Epidermal melanocyte (primary cell): ENCODE data around the gene BANF1.
"Not testable (repeated sequence)": the region's sequence is repeated elsewhere in the genome, so short reads cannot be mapped to it uniquely, and the experiment has no call there.

Experiments used
- DNase-seq: peaks from one replicate; pipeline ENCODE4 v3.0.0; 2011; ENCODE audit warnings: low spot score; ENCODE audit not compliant: insufficient read length

The BANF1 gene

GRCh38 chr11:65978391-65979238 is 23.7 kb upstream of the BANF1 start:
- DNase-seq: no peak

GRCh38 chr11:65979261-65979759 is 23.0 kb upstream of the BANF1 start:
- no peak for DNase-seq

GRCh38 chr11:65981101-65981740 is 21.1 kb upstream of the BANF1 start:
- DNase-seq: no peak

- DNase-seq: no peak
Observed at GRCh38 chr11:65981972-65982823, 20.1 kb upstream of the BANF1 start.

- DNase-seq: no peak
Observed at GRCh38 chr11:65982824-65983588, 19.3 kb upstream of the BANF1 start.

- no peak for DNase-seq
Observed at GRCh38 chr11:65983589-65983987, 18.7 kb upstream of the BANF1 start.

GRCh38 chr11:65987336-65987735 is 15.0 kb upstream of the BANF1 start:
- no peak for DNase-seq

GRCh38 chr11:65988791-65989592 is 13.3 kb upstream of the BANF1 start:
- peak; percentile 94 for DNase-seq

GRCh38 chr11:65992056-65992455 is 10.2 kb upstream of the BANF1 start:
- no peak for DNase-seq

GRCh38 chr11:65997286-65997685 is 5.0 kb upstream of the BANF1 start:
- no peak for DNase-seq

- no peak for DNase-seq
Observed at GRCh38 chr11:66002648-66003225, 434 bp downstream of the BANF1 start.

- no peak for DNase-seq
Observed at GRCh38 chr11:66003291-66003690, 988 bp downstream of the BANF1 start.

- DNase-seq: no peak
Observed at GRCh38 chr11:66004186-66004585, 1.9 kb downstream of the BANF1 start.

GRCh38 chr11:66006134-66006890 is 4.0 kb downstream of the BANF1 start:
- no peak for DNase-seq

- no peak for DNase-seq
Observed at GRCh38 chr11:66006891-66007176, 4.5 kb downstream of the BANF1 start.

GRCh38 chr11:66007201-66007634 is 4.9 kb downstream of the BANF1 start:
- DNase-seq: no peak

- DNase-seq: no peak
Observed at GRCh38 chr11:66008095-66008467, 5.8 kb downstream of the BANF1 start.

- no peak for DNase-seq
Observed at GRCh38 chr11:66008468-66009101, 6.3 kb downstream of the BANF1 start.

GRCh38 chr11:66010036-66010435 is 7.7 kb downstream of the BANF1 start:
- DNase-seq: not testable (repeated sequence)
